ENCODE results near the gene ZSCAN26. TPM values are rescaled to one million over a fixed set of nuclear protein-coding genes. Genes with fewer than 3 reads are reported as not detected.
"Not testable (repeated sequence)": the region's sequence is repeated elsewhere in the genome, so short reads cannot be mapped to it uniquely, and the experiment has no call there.

Gene ZSCAN26
- total RNA-seq, 1 experiment from 2014 or later = 14.2 TPM

GRCh38 chr6:28312939-28313338 is 46.0 kb downstream of the ZSCAN26 start:
- H3K36me3 Mint-ChIP-seq (ENCODE audit: insufficient read depth, unreplicated experiment) = no peaks in the 10 kb centered on the region
- intact Hi-C loops (cut with micrococcal nuclease; ENCODE audit: unreplicated experiment) = no loop called here
- no peak overlapping the region for H3K4me3 Mint-ChIP-seq (ENCODE audit: low read depth, unreplicated experiment)
- CTCF ChIA-PET = no interaction called here
- H3K27ac Mint-ChIP-seq (ENCODE audit: unreplicated experiment) = no peak overlapping the region
- no peaks in the 10 kb centered on the region for H3K27me3 Mint-ChIP-seq (ENCODE audit: unreplicated experiment)
- TF ChIP-seq, protein P1, sequence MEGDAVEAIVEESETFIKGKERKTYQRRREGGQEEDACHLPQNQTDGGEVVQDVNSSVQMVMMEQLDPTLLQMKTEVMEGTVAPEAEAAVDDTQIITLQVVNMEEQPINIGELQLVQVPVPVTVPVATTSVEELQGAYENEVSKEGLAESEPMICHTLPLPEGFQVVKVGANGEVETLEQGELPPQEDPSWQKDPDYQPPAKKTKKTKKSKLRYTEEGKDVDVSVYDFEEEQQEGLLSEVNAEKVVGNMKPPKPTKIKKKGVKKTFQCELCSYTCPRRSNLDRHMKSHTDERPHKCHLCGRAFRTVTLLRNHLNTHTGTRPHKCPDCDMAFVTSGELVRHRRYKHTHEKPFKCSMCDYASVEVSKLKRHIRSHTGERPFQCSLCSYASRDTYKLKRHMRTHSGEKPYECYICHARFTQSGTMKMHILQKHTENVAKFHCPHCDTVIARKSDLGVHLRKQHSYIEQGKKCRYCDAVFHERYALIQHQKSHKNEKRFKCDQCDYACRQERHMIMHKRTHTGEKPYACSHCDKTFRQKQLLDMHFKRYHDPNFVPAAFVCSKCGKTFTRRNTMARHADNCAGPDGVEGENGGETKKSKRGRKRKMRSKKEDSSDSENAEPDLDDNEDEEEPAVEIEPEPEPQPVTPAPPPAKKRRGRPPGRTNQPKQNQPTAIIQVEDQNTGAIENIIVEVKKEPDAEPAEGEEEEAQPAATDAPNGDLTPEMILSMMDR (IDR thresholded peaks at IDR 0.05; ENCODE audit: unreplicated experiment) = no peak
- no peaks in the 10 kb centered on the region for H3K4me1 Mint-ChIP-seq (ENCODE audit: low read depth, unreplicated experiment)
- DNase-seq = no peak
- H3K9me3 Mint-ChIP-seq (ENCODE audit: low read depth, unreplicated experiment) = peaks cover 5% of the 10 kb centered on the region
- BruUV-seq (replicated peaks) = no TSS peak

DNA sequence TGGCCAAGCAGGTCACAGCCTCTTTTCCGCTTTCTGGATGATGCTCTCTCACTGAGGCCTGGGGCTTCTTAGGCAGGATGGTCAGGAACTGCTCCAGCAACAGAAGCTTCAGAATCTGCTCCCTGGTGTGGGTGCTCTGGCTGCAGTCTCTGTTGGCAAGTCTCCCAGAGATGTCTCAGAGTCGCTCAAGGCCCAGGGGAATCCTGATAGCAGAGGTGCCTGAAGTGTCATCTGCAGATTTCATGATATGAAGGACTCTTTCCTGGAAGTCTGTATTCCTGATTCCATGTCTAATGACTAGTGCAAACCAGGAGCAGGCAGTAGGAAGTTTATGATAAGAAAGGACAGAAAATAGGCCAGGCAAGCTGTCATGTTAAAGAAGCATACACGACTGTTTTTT is 48.7 kb downstream of the ZSCAN26 start:
- Mint-ChIP-seq H3K36me3 (ENCODE audit: insufficient read depth, unreplicated experiment) (no peaks in the 10 kb centered on the region), H3K27ac (ENCODE audit: unreplicated experiment) (no peak overlapping the region), H3K4me3 (ENCODE audit: low read depth, unreplicated experiment) (no peak overlapping the region), H3K9me3 (ENCODE audit: low read depth, unreplicated experiment) (peaks cover 2% of the 10 kb centered on the region), H3K27me3 (ENCODE audit: unreplicated experiment) (no peaks in the 10 kb centered on the region), H3K4me1 (ENCODE audit: low read depth, unreplicated experiment) (no peaks in the 10 kb centered on the region)
- no peak for DNase-seq
- intact Hi-C loops (cut with micrococcal nuclease; ENCODE audit: unreplicated experiment) = no loop called here
- no TSS peak for BruUV-seq (replicated peaks)
- TF ChIP-seq, protein P1 (IDR thresholded peaks at IDR 0.05; ENCODE audit: unreplicated experiment) = no peak
- CTCF ChIA-PET = no interaction called here

DNA sequence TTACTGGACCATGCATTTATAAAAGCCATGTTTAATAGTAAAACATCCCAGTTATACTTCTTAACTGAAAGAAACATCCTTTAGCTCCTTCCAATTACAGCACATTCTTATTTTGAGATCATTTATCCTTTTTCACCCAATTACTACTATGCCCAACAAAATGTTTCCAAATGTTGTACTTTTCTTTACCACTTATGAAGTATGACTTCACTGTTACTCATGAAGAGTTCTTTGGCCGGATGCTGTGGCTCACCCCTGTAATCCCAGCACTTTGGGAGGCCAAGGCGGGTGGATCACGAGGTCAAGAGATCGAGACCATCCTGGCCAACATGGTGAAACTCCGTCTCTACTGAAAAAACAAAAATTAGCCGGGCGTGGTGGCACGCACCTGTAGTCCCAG is 50.9 kb downstream of the ZSCAN26 start:
- BruUV-seq (replicated peaks); H3K9me3 Mint-ChIP-seq (ENCODE audit: low read depth, unreplicated experiment); intact Hi-C loops (cut with micrococcal nuclease; ENCODE audit: unreplicated experiment); H3K4me3 Mint-ChIP-seq (ENCODE audit: low read depth, unreplicated experiment); CTCF ChIA-PET; DNase-seq; H3K4me1 Mint-ChIP-seq (ENCODE audit: low read depth, unreplicated experiment); H3K36me3 Mint-ChIP-seq (ENCODE audit: insufficient read depth, unreplicated experiment); H3K27me3 Mint-ChIP-seq (ENCODE audit: unreplicated experiment); H3K27ac Mint-ChIP-seq (ENCODE audit: unreplicated experiment): not testable (repeated sequence)

- peaks cover 23% of the 10 kb centered on the region for H3K9me3 Mint-ChIP-seq (ENCODE audit: low read depth, unreplicated experiment)
- H3K4me3 Mint-ChIP-seq (ENCODE audit: low read depth, unreplicated experiment) = no peak overlapping the region
- no peaks in the 10 kb centered on the region for H3K27me3 Mint-ChIP-seq (ENCODE audit: unreplicated experiment)
- no peak overlapping the region for H3K27ac Mint-ChIP-seq (ENCODE audit: unreplicated experiment)
- no TSS peak for BruUV-seq (replicated peaks)
- H3K36me3 Mint-ChIP-seq (ENCODE audit: insufficient read depth, unreplicated experiment) = no peaks in the 10 kb centered on the region
- DNase-seq = no peak
- TF ChIP-seq, protein P1 (IDR thresholded peaks at IDR 0.05; ENCODE audit: unreplicated experiment) = no peak
- CTCF ChIA-PET = no interaction called here
- intact Hi-C loops (cut with micrococcal nuclease; ENCODE audit: unreplicated experiment) = no loop called here
- H3K4me1 Mint-ChIP-seq (ENCODE audit: low read depth, unreplicated experiment) = no peaks in the 10 kb centered on the region
Observed at GRCh38 chr6:28322661-28323060, 55.7 kb downstream of the ZSCAN26 start.

- Mint-ChIP-seq H3K4me3 (ENCODE audit: low read depth, unreplicated experiment) (no peak overlapping the region), H3K9me3 (ENCODE audit: low read depth, unreplicated experiment) (peaks cover 28% of the 10 kb centered on the region), H3K27me3 (ENCODE audit: unreplicated experiment) (no peaks in the 10 kb centered on the region), H3K27ac (ENCODE audit: unreplicated experiment) (no peak overlapping the region), H3K36me3 (ENCODE audit: insufficient read depth, unreplicated experiment) (no peaks in the 10 kb centered on the region), H3K4me1 (ENCODE audit: low read depth, unreplicated experiment) (no peaks in the 10 kb centered on the region)
- TF ChIP-seq, protein P1 (IDR thresholded peaks at IDR 0.05; ENCODE audit: unreplicated experiment) = no peak
- CTCF ChIA-PET = no interaction called here
- BruUV-seq (replicated peaks) = no TSS peak
- no peak for DNase-seq
- intact Hi-C loops (cut with micrococcal nuclease; ENCODE audit: unreplicated experiment) = no loop called here
Observed at GRCh38 chr6:28323813-28324424, 57.0 kb downstream of the ZSCAN26 start.

Data from Calu3 (cell line).